ENCODE measurements around the gene FMO4.
"Not testable (repeated sequence)": the region's sequence is repeated elsewhere in the genome, so short reads cannot be mapped to it uniquely, and the experiment has no call there.

Gene FMO4

DNA sequence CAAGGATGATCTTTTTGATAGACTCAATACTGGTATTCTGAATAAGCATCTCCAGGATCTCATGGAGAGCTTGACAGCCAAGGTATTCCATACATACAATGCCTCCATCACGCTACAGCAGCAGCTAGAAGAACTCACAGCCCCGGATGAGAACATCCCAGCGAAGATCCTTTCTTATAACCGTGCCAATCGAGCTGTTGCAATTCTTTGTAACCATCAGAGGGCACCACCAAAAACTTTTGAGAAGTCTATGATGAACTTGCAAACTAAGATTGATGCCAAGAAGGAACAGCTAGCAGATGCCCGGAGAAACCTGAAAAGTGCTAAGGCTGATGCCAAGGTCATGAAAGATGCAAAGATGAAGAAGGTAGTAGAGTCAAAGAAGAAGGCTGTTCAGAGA lies 25.4 kb downstream of the FMO4 start:
- not testable (repeated sequence) for DNase-seq

DNA sequence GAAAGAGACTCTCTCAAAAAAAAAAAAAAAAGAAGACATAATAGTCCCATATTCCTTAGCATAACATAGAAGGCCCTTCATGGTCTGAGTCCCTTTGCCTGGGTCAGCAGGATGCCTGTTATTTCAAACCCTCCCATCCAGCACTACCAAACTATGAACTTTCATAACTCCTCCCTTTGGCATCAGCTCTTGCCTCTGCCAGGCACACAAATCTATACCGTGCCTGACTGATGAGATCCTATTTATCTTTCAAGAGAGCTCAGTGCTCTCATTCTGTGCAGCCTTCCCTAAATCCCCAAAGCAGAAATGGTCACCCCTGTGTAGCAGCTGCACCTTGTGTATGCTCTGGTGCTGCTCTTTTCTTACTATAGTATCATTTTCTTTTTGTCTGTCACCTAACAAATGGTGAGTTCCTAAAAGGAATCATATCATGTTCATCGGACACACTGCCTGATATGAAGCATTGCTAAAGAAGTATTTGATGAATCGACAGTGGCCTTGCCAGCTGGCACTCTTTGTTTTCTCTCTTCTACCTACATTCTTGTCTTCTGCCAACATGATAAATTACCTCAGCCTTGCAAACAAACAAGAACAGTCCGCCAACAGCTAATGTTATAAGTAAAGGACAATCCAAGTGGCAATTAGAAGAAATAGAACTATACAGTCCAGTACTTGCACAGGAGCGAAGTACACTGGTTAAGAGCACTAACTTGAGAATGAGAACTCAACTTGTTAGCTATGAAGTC lies 29.9 kb downstream of the FMO4 start:
- DNase-seq, result no peak

DNA sequence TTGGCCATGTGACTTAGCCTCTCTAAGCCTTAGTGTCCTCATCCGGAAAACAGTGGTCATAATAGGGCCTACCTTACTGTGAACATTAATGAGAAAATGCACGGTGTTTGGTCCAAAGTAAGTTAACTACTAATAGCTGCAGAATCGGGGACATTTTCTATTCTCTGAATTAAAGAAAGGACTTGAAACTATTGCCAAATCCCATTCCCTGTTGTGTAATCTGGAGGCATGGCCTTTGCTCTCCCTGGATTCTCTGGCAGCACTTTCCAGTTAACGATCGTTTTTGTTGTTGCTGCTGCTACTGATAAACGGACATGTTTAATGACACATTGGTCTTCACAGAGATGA lies 30.5 kb downstream of the FMO4 start:
- no peak for DNase-seq

DNA sequence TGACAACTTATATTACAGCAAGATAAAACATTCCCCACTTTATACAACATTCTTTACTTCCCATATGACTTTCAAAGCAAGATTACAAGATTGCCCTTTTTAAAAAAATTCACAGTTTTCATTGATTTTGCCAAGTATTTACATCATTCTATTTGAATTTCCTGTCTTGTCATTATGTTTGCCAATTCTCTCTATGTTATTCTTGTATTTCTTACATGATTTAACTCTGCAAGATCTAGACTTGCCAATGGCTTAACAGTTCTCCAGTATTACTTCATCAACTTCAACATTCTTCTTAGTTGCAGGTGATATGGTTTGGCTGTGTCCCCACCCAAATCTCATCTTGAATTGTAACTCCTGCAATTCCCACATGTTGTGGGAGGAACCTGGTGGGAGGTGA lies 31.6 kb downstream of the FMO4 start:
- no peak for DNase-seq

DNA sequence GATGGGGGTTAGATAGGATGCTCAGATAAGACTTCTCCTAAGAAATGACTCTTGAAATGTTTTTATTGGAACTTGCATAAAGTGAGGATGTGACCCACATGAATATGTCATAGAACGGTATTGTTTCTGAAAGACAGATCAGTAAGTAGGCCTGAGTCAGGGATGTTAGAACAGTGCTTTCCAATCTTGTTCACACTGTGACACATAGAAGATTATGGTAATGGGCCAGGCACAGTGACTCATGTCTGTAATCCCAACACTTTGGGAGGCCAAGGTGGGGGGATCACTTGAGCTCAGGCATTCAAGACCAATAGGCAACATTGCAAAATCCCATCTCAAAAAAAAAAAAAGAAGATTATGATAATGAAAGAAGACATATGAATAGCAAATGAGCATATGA lies 32.9 kb downstream of the FMO4 start:
- no peak for DNase-seq

DNA sequence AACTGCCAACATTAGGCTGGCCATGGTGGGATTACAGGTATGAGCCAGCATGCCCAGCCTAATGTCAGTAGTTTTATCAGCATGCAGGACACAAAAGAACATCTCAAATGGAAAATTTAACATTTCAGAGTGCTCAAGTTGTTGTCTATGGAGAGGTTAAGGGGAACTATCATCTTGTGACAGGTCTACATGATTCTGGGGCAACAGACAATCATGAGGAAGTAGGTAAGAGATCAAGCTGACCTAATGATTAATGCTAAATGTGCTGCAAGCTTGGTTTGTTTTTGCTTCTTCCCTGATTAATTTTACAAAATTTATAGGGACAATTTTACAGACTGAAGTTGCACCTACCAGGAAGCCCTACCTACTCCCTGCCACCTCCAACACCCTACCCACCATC lies 36.6 kb downstream of the FMO4 start:
- DNase-seq, result no peak

DNA sequence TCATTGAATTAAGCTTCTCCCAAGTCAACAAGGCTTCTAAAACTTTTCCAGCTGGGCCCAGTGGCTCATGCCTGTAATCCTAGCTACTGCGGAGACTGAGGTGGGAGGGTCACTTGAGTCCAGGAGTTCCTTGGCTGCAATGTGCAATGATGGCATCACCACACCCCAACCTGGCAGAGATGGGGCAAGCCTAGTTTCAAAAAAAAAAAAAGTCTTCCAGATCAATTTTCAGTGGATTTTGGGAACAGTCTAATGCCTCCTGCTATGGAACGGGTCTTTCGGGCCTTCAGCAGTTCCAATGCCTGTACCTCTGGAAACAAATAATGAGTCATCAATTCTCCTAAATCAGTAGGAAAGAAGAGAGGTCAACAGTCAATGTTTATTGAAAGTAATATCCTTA lies 38.0 kb downstream of the FMO4 start:
- no peak for DNase-seq

DNA sequence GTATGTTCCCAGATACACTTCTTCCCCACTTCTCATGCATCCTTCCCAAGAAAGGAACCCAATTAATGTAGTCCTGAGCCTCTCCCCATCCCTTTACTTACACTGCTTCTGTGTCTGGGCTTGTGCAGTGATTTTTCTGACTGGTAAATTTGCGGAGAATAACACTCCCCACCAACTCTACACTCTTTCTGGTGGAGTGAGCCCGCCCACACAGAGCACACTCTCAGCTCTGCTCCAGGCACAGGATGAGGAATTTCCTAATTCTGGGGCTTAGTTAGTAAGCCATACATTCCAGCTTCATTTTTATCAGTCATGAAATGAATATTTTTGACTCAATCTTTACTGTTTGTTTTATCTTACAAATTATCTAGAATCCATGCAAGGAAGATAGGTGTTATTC lies 38.6 kb downstream of the FMO4 start:
- no peak for DNase-seq

DNA sequence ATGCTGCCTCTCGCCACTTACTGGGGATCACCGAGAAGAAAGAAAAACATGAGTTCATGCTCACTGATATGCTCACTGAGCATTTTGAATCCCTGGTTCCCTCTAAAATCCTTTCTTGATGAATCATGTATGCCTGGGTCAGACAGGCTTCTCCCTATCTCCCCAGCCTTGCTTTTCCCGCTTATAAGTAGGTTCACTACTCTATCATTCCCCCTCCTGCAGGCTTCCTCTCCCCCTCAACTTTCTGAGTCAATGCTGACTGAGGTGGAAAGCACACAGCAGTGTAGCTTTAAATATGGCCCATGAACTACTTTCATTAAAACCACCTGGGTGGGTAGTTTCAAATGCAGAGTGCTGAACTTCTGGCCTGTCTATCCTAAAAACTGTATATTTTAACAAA lies 41.7 kb downstream of the FMO4 start:
- no peak for DNase-seq

DNA sequence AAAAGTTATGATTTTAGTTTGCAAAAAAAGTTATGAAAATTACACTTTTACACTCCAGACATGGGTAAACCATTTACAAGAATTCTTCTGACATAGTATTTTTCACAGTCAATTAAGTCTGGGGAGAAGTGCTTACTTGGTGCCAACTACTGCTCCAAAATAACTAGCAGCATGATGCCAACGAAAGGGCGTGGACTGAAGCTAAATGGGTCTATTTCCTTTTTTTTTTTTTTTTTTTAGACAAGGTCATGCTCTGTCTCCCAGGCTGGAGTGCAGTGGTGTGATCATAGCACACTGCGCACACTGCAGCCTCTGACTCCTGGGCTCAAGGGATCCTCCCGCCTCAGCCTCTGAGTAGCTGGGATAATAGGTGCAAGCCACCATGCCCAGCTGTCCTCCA lies 43.2 kb downstream of the FMO4 start:
- DNase-seq, result no peak

DNA sequence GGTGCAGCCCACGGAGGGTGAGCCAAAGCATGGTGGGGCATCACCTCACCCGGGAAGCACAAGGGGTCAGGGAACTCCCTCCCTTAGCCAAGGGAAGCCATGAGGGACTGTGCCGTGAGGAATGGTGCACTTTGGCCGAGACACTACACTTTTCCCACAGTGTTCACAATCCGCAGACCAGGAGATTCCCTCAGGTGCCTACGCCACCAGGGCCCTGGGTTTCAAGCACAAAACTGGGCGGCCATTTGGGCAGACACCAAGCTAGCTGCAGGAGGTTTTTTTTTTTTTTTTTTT lies 45.3 kb downstream of the FMO4 start:
- DNase-seq, result not testable (repeated sequence)

DNA sequence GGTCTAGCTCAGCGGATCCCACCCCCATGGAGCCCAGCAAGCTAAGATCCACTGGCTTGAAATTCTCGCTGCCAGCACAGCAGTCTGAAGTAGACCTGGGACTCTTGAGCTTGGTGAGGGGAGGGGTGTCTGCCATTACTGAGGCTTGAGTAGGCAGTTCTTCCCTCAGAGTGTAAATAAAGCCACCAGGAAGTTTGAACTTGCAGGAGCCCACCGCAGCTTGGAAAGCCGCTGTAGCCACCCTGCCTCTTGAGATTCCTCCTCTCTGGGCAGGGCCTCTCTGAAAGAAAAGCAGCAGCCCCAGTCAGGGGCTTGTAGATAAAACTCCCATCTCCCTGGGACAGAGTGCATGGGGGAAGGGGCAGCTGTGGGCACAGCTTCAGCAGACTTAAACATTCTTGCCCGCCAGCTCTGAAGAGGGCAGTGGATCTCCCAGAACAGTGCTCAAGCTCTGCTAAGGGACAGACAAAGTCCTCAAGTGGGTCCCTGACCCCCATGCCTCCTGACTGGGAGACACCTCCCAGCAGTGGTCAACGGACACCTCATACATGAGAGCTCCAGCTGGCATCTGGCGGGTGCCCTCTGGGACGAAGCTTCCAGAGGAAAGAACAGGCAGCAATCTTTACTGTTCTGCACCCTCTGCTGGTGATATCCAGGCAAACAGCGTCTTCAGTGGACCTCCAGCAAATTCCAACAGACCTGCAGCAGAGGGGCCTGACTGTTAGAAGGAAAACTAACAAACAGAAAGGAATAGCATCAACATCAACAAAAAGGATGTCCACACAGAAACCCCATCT lies 45.9 kb downstream of the FMO4 start:
- not testable (repeated sequence) for DNase-seq

DNA sequence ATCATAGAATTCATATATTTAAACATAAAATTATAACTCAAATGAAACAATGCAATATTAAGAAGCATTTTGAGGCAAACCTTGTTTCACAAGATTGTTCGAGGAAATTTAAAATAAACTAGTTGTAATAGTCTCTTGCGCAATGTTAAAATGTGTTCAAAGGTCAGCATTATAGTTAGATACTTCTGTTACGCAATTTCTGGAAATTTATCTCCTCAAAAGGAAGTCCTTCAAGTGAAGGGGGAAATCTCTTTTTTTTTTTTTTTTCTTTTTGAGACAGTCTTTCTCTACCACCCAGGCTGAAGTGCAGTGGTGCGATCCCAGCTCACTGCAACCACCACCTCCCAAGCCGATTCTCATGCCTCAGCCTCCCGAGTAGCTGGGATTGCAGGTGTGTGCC lies 52.1 kb downstream of the FMO4 start:
- DNase-seq, result no peak

DNA sequence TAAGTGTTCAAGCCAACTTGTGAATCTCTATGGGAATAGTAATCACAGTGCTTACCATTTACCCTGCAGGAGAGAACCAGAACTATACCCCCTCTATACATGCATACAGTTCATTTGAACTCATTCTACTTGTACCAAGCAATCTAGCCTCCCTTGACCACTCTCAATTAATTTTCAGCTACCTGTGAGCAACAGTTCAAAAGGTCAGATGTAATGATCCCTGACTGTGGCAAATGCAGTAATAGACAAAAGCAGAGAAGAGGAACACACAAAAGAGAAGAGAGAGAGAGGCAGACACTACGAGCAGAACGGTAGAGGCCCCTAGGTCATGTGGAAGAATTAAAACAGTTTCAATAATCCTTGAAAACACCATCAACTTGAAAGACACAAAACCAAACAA lies 52.8 kb downstream of the FMO4 start:
- DNase-seq, result no peak

DNA sequence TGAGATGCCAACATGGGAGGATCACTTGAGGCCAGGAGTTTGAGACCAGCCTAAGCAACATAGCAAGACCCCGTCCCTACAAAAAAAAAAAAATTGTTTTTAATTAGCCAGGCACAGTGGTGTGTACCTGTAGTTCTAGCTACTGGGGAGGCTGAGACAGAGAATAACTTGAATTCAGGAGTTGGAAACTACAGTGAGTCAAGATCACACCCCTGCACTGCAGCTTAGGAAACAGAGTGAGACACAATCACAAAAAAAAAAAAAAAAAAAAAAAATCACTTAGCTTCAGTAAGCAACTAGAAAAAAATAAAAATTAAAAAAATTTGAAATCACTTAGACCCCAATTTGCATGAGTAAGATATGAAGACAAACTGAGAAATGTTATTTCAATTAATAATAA lies 53.5 kb downstream of the FMO4 start:
- no peak for DNase-seq

DNA sequence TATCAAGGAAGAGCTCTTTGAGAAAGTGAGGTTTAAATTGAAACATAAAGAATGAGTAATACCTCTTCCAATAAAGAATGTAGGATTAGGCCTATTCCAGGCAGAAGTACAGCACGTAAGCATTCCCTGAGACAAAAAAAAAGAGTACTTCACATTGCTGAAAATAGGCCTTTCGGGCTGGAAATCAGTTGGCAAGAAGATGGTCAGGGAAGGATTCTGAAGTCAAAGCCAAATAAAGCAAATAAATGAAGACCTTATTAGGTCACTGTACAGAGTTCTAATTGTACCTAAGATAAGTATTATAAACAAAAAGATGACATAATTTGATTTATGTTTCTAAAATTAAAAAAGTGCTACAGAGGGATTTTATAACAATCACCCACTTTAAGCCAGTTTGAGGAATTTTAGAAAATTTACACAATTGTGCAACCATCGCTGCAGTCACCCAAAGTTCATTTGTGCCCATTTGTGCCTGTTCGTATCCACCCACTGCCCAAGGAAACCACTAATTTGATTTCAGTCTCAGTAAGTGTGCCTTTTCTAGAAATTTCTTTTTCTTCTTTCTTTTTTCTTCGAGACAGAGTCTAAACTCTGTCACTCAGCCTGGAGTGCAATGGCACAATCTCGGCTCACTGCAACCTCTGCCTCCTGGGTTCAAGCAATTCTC lies 58.6 kb downstream of the FMO4 start:
- no peak for DNase-seq

DNA sequence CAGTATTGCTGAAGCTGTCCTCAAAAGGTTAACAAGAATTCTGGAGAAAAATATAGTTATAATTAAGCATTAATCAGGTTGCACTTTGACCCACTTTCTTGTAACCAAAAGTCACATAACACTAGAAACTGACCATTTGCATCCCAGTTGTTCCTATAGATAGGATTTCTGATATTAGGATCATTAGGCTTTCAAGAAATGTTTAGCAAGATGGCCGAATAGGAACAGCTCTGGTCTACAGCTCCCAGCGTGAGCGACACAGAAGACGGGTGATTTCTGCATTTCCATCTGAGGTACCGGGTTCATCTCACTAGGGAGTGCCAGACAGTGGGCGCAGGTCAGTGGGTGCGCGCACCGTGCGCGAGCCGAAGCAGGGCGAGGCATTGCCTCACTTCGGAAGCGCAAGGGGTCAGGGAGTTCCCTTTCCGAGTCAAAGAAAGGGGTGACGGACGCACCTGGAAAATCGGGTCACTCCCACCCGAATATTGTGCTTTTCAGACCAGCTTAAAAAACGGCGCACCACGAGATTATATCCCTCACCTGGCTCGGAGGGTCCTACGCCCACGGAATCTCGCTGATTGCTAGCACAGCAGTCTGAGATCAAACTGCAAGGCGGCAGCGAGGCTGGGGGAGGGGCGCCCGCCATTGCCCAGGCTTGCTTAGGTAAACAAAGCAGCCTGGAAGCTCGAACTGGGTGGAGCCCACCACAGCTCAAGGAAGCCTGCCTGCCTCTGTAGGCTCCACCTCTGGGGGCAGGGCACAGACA lies 59.6 kb downstream of the FMO4 start:
- DNase-seq, result not testable (repeated sequence)

DNA sequence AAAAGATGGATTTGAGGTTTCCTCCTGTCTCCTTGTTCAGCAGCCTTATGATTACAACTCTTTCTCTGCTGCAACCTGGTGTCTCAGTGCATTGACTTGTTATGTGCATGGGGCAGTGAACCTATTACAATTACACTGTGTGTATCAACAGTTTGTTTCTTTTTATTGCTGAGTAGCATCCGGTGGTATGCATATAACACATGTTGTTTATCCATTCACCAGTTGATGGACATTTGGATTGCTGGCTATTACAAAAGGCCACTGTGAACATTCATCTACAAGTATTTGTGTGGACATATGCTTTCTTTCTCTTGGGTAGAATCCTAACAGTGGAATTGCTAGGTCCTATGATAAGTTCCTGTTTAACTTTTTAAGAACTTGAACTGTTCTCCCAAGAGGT lies 65.9 kb downstream of the FMO4 start:
- no peak for DNase-seq

DNA sequence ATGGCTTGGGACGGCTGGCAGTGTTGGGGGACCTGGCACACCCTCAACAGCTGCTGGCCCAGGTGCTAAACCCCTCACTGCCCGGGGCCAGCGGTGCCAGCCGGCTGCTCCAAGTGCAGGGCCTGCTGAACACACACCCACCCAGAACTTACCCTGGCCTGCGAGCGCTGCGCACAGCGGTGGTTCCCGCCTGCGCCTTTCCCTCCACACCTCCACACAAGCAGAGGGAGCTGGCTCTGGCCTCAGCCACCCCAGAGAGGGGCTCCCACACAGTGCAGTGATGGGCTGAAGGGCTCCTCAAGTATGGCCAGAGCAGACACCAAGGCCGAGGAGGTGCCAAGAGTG lies 67.9 kb downstream of the FMO4 start:
- no peak for DNase-seq

DNA sequence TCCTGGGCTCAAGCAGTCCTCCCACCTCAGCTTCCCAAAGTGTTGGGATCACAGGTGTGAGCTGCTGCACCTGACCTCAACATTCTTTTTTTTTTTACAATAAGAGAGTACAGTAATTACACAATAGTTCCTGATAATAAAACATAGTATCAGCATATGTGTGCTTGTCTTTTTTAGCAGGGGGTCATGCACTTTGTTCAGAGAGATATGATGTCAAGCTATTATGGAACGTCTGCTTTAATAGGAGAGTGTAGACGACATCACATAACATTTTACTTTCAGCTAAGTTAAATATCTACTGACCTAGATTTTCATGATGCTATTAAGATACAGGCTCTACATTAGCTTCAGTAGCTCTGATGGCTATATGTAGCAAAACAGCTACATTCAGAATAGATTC lies 70.5 kb downstream of the FMO4 start:
- DNase-seq, result no peak

DNA sequence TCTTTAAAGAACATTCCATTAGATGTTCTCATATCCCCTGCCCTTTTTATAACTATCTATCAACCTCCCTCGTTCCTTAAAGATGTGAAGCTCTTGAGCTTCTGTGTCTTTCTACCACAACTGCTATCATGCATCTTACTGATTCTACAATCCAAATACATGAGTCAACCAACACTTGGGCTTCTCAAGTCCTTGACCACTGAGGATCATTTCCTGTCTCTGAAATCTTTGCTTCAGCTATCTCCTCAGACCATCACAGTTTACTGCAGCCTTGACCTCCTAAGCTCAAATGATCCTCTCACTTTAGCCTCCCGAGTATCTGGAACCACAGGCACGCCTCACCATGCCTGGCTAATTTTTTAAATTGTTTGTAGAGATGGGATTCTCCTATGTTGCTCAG lies 75.2 kb downstream of the FMO4 start:
- DNase-seq, result no peak

DNA sequence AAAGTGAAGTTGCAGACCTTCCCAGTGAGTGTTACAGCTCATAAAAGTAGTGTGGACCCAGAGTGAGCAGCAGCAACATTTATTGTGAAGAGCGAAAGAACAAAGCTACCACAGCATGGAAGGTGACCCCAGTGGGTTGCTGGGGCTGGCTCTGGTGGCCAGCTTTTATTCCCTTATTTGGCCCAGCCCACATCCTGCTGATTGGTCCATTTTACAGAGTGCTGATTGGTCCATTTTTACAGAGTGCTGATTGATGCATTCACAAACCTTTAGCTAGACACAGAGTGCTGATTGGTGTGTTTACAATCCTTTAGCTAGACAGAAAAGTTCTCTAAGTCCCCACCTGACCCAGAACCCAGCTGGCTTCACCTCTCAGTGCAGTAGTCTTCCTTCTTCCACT lies 76.8 kb downstream of the FMO4 start:
- DNase-seq, result not testable (repeated sequence)
